ENCODE measurements around the gene OCRL.

OCRL gene

GRCh38 chrX:129534816-129535578 lies 5.1 kb upstream of the OCRL start:
- DNase-seq, result no peak
- H3K9me3 ChIP-seq, result no peaks in the 10 kb centered on the region
- H3K4me1 ChIP-seq, result no peaks in the 10 kb centered on the region
- no peak overlapping the region for H3K27ac ChIP-seq
- H3K27me3 ChIP-seq, result no peaks in the 10 kb centered on the region
- TF ChIP-seq, protein P1, sequence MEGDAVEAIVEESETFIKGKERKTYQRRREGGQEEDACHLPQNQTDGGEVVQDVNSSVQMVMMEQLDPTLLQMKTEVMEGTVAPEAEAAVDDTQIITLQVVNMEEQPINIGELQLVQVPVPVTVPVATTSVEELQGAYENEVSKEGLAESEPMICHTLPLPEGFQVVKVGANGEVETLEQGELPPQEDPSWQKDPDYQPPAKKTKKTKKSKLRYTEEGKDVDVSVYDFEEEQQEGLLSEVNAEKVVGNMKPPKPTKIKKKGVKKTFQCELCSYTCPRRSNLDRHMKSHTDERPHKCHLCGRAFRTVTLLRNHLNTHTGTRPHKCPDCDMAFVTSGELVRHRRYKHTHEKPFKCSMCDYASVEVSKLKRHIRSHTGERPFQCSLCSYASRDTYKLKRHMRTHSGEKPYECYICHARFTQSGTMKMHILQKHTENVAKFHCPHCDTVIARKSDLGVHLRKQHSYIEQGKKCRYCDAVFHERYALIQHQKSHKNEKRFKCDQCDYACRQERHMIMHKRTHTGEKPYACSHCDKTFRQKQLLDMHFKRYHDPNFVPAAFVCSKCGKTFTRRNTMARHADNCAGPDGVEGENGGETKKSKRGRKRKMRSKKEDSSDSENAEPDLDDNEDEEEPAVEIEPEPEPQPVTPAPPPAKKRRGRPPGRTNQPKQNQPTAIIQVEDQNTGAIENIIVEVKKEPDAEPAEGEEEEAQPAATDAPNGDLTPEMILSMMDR (IDR thresholded peaks at IDR 0.05), result no peak
- intact Hi-C loops (cut with DNase I; ENCODE audit: low total_unique reads), result no loop called here
- no peak overlapping the region for H3K4me3 ChIP-seq
- no peaks in the 10 kb centered on the region for H3K36me3 ChIP-seq

DNA sequence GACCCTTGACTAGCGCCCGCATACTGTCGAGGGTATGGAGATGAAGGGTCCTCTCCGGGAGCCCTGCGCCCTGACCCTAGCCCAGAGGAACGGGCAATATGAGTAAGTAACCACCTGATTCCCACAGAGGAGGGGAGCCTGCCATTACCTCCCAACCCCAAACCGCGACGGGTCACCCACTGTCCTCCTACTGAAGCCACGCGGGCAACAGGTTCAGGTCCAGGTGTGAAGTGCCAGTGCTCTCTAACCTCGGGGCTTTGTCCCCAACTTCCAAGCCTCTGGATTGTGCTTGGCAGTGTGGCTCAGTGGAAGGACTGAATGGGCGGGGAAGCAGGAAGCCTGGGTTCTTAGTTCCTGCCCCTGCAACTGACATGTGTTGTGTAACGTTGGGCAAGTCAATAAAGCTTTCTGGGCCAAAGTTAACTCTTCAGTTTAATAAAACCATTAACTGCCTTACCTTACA lies 694 bp downstream of the OCRL start:
- Histone ChIP-seq H3K9me3 (no peaks in the 10 kb centered on the region), H3K27me3 (no peaks in the 10 kb centered on the region), H3K27ac (peak overlapping the region; percentile 77 to 82), H3K4me3 (peak overlapping the region; percentile 76 to 78), H3K36me3 (no peaks in the 10 kb centered on the region), H3K4me1 (peaks cover 0 to 5% (median 0%) of the 10 kb centered on the region in 4 donors)
- DNase-seq, result peak; percentile 24 to 64
- intact Hi-C loops (cut with DNase I; ENCODE audit: low total_unique reads), result no loop called here
- TF ChIP-seq, protein P1 (IDR thresholded peaks at IDR 0.05), result no peak

DNA sequence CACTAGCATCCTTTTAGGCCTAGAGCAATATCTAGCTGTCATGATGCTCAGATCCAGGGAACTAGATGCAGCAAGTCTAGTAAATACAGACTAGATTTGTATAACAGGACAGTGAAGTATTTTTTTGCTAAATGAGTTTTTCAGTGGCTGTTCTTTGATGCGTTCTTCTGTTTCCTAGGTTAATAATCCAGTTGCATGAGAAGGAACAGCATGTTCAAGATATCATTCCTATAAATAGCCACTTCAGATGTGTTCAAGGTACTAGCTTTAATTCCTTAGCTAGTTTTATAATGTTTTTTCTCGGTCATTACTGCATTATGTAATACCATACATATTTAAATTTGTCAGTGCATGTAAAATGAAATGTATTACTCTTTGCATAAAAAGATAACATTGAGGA lies 4.7 kb downstream of the OCRL start:
- TF ChIP-seq, protein P1 (IDR thresholded peaks at IDR 0.05), result no peak
- H3K9me3 ChIP-seq, result no peaks in the 10 kb centered on the region
- H3K27ac ChIP-seq, result no peak overlapping the region
- H3K4me3 ChIP-seq, result no peak overlapping the region
- intact Hi-C loops (cut with DNase I; ENCODE audit: low total_unique reads), result no loop called here
- no peak for DNase-seq
- H3K4me1 ChIP-seq, result peaks cover 0 to 5% (median 0%) of the 10 kb centered on the region in 4 donors
- H3K36me3 ChIP-seq, result no peaks in the 10 kb centered on the region
- no peaks in the 10 kb centered on the region for H3K27me3 ChIP-seq

DNA sequence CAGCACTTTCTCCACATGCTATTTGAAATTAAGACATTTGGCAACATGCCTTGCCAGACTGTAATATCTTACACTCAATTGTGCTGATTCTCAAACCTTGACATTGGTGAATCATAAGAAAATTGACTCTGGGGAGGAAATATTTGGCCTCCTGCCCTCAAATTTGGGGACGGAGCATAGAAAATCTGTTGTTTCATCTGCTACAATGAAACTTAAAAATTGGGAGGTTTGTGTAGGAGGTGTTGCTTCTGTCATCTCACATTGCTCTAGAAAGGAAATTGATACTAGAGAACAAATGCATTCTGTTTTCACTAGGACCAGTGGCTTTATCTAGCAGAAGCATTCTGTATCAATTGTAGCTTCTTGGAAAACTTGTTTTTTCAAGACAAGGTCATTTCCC lies 5.3 kb downstream of the OCRL start:
- no peaks in the 10 kb centered on the region for H3K36me3 ChIP-seq
- TF ChIP-seq, protein P1 (IDR thresholded peaks at IDR 0.05), result no peak
- H3K4me3 ChIP-seq, result no peak overlapping the region
- H3K9me3 ChIP-seq, result no peaks in the 10 kb centered on the region
- peaks cover 0 to 5% (median 0%) of the 10 kb centered on the region in 4 donors for H3K4me1 ChIP-seq
- H3K27me3 ChIP-seq, result no peaks in the 10 kb centered on the region
- intact Hi-C loops (cut with DNase I; ENCODE audit: low total_unique reads), result no loop called here
- no peak for DNase-seq
- H3K27ac ChIP-seq, result no peak overlapping the region

DNA sequence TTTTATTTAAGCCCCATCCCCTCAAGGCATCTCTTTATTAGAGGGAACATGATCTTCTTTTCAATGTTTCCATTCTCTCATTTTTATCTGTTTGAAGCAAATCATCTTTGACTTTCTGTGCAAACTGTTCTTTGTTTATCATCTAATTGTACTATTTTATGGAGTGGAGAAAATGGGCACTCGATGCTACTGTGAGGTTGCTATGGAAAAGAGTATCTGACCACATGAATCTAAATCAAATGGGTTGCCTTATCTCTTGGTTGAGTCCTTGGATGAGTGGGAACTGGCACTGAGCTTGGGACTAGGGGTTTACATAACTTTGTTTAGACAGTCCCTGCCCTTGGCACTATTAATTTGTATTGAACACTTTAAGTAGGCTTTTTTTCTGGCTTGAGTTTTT lies 9.1 kb downstream of the OCRL start:
- Histone ChIP-seq H3K27me3 (no peaks in the 10 kb centered on the region), H3K27ac (no peak overlapping the region), H3K9me3 (no peaks in the 10 kb centered on the region), H3K4me3 (no peak overlapping the region), H3K4me1 (no peaks in the 10 kb centered on the region), H3K36me3 (no peaks in the 10 kb centered on the region)
- intact Hi-C loops (cut with DNase I; ENCODE audit: low total_unique reads), result no loop called here
- TF ChIP-seq, protein P1 (IDR thresholded peaks at IDR 0.05), result no peak
- no peak for DNase-seq

Measured in tibial artery (tissue), 4 donors.